Activated naive CD4-positive, alpha-beta T cell treated with anti-CD3 and anti-CD28 coated beads, Interleukin-2, amount 10 ng/mL, durations not matched to agents 7 days and 5 days (primary cell): ENCODE measurements around the gene SUSD5.

Source experiments
- CTCF ChIA-PET: fragments of 350-600 bp; sonication (Branson Sonifier 250); formaldehyde crosslinking; loops from one replicate; lab custom pipeline; 2021; ENCODE audit warnings: antibody characterized with exemption; lab: Charles Lee
- DNase-seq: peaks from one replicate; pipeline ENCODE4 v3.0.0-alpha.2; 2020
- H3K27ac Mint-ChIP-seq: one replicate; pipeline ENCODE4 v1.8.0; 2021; ENCODE audit warnings: mild to moderate bottlenecking, moderate library complexity, mixed read lengths
- H3K27me3 Mint-ChIP-seq: one replicate; pipeline ENCODE4 v1.8.0; 2021; ENCODE audit warnings: mild to moderate bottlenecking, mixed read lengths
- H3K36me3 Mint-ChIP-seq: one replicate; pipeline ENCODE4 v1.8.0; 2021; ENCODE audit warnings: mixed read lengths
- H3K4me1 Mint-ChIP-seq: one replicate; pipeline ENCODE4 v1.8.0; 2021; ENCODE audit warnings: mixed read lengths
- H3K4me3 Mint-ChIP-seq: one replicate; pipeline ENCODE4 v1.8.0; 2021; ENCODE audit warnings: mild to moderate bottlenecking, moderate library complexity, mixed read lengths
- H3K9me3 Mint-ChIP-seq: one replicate; pipeline ENCODE4 v1.8.0; 2021; ENCODE audit warnings: mixed read lengths

SUSD5 gene

DNA sequence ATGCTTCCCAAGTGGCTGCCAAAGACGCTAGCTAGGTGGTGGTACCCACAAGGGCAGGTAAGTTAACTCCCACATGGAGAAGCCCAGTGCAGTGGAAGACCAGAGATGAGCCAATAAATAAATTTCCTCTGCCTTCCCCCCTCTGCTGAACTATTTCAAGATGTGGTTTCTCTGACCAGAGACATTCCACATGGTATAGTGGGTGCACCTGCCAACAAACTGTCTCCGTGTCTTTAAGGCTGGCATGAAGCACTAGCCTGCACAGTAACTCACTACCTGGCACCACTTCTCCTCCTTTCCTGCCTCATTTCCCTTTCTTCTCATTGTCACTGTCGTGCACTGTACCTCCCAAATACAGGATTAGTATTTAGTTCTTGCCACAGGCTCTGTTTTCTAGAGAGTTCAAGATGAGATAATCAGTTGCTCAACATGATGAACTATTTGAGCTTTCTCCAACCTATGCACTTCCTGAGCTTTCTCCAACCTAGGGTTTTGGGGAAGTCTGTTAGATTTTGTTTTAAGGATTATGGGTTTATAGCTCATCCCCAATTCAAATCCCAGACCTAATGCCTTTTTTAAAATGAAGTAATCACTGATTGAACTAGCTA is 113.2 kb downstream of the SUSD5 start:
- no peak overlapping the region for H3K27ac Mint-ChIP-seq
- H3K27me3 Mint-ChIP-seq: peaks cover 39% of the 10 kb centered on the region
- H3K4me3 Mint-ChIP-seq: no peak overlapping the region
- DNase-seq: no peak
- CTCF ChIA-PET: no interaction called here
- no peaks in the 10 kb centered on the region for H3K9me3 Mint-ChIP-seq
- H3K36me3 Mint-ChIP-seq: no peaks in the 10 kb centered on the region
- H3K4me1 Mint-ChIP-seq: no peaks in the 10 kb centered on the region

DNA sequence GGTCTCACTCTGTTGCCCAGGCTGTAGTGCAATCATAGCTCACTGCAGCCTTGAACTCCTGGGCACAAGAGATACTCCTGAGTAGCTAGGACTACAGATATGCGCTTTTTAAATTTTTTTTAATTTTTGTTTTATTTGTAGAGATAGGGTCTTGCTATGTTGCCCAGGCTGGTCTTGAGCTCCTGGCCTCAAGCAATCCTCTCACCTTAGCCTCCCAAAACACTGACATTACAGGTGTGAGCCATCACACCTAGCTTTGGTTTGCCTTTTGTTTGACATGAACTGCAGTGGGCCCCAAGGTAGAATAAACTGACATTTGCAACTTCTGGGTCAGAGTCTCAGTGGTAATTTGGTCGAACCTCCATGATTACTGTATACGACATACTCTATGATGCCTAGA is 113.8 kb downstream of the SUSD5 start:
- no peaks in the 10 kb centered on the region for H3K9me3 Mint-ChIP-seq
- no peak overlapping the region for H3K4me3 Mint-ChIP-seq
- H3K27me3 Mint-ChIP-seq: peaks cover 40% of the 10 kb centered on the region
- H3K36me3 Mint-ChIP-seq: no peaks in the 10 kb centered on the region
- no peak for DNase-seq
- H3K4me1 Mint-ChIP-seq: no peaks in the 10 kb centered on the region
- H3K27ac Mint-ChIP-seq: no peak overlapping the region
- CTCF ChIA-PET: no interaction called here

DNA sequence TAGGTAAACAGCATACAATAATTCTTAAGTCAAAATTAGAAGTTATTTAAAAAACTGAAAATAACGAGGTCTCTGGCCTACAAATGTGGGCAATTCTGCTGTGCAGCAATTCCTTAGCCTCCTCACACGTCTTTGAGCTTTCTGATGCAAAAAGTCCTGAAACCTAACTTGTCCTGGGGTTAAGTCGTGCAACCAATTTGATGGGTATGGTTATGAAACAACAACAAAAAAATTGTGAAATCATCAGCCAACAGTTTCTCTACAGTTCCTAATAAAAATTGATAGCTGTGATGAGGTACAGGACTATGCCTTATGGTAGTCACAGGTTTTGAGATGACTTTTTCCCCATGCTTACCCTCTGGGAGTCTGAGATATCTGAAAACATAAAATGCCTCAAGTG is 115.1 kb downstream of the SUSD5 start:
- CTCF ChIA-PET: no interaction called here
- DNase-seq: no peak
- no peak overlapping the region for H3K27ac Mint-ChIP-seq
- H3K4me3 Mint-ChIP-seq: no peak overlapping the region
- H3K36me3 Mint-ChIP-seq: no peaks in the 10 kb centered on the region
- H3K27me3 Mint-ChIP-seq: peaks cover 40% of the 10 kb centered on the region
- no peaks in the 10 kb centered on the region for H3K4me1 Mint-ChIP-seq
- H3K9me3 Mint-ChIP-seq: no peaks in the 10 kb centered on the region

DNA sequence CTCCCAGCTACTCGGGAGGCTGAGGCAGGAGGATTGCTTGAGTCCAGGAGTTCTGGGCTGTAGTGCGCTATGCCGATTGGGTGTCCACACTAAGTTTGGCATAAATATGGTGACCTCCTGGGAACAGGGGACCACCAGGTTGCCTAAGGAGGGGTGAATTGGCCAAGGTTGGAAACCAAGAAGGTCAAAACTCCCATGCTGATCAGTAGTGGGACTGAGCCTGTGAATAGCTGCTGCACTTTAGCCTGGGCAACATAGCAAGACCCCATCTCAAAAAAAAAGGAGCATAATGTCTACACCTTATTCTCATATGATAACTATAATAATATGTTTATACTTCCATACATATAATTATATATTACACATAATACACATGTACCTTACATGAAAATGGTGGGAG is 115.6 kb downstream of the SUSD5 start:
- Mint-ChIP-seq H3K36me3 (no peaks in the 10 kb centered on the region), H3K27ac (no peak overlapping the region), H3K9me3 (no peaks in the 10 kb centered on the region), H3K4me1 (no peaks in the 10 kb centered on the region), H3K4me3 (no peak overlapping the region), H3K27me3 (peaks cover 37% of the 10 kb centered on the region)
- no peak for DNase-seq
- CTCF ChIA-PET: no interaction called here

DNA sequence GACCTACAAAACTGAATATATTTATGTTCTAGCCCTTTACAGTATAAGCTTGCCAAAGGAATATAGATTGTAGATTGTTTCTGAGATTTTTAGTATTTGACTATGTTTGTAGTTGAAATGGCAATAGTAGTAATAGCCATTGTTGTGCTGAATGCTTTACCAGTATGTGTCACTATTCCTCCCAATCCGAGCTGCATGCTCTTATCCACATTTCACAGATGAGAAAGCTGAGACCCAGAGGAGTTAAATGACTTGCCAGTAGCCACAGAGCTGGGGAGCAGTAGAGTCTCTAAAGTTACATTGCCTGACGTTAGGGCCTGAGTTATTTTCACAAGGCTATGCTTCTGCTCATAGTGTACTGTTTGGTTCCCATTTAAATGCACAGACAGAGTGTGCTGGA is 118.4 kb downstream of the SUSD5 start:
- DNase-seq: no peak
- CTCF ChIA-PET: no interaction called here
- peaks cover 7% of the 10 kb centered on the region for H3K36me3 Mint-ChIP-seq
- H3K27me3 Mint-ChIP-seq: peaks cover 38% of the 10 kb centered on the region
- no peaks in the 10 kb centered on the region for H3K9me3 Mint-ChIP-seq
- no peak overlapping the region for H3K4me3 Mint-ChIP-seq
- peaks cover 17% of the 10 kb centered on the region for H3K4me1 Mint-ChIP-seq
- no peak overlapping the region for H3K27ac Mint-ChIP-seq
